ENCODE results near the gene FKBP2.
"Not testable (repeated sequence)": the region's sequence is repeated elsewhere in the genome, so short reads cannot be mapped to it uniquely, and the experiment has no call there.

The FKBP2 gene

DNA sequence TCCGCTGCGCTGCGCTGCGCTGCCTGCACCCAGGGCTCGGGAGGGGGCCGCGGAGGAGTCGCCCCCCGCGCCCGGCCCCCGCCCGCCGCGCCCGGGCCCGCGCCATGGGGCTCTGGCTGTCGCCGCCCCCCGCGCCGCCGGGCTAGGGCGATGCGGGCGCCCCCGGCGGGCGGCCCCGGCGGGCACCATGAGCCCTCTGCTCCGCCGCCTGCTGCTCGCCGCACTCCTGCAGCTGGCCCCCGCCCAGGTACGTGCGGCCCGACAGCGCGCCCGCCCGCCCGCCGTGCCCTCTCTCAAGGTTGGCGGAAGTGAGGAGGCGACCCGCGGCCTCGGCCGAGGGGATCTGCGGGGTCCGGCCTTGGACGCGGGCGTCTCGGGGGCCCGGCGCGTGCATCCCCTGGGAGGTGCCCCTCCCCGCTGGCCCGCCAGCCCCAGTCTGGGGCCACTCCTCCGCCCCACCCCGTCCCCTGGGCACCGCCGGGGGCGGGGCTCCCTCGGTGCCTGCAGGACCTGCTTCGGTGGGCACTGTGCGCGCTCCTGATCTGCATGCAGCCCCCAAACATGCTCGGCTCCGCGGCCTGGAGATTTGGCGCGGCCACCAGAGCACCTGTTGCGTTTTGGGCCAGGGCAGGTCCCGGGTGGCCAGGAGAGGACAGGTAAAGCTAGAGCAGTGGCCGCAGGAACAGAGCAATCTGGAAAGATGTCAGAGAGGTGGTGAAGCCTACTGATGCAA, 6.1 kb upstream of the FKBP2 start:
- peak in 1 of 2 experiments; percentile 83 for DNase-seq

DNA sequence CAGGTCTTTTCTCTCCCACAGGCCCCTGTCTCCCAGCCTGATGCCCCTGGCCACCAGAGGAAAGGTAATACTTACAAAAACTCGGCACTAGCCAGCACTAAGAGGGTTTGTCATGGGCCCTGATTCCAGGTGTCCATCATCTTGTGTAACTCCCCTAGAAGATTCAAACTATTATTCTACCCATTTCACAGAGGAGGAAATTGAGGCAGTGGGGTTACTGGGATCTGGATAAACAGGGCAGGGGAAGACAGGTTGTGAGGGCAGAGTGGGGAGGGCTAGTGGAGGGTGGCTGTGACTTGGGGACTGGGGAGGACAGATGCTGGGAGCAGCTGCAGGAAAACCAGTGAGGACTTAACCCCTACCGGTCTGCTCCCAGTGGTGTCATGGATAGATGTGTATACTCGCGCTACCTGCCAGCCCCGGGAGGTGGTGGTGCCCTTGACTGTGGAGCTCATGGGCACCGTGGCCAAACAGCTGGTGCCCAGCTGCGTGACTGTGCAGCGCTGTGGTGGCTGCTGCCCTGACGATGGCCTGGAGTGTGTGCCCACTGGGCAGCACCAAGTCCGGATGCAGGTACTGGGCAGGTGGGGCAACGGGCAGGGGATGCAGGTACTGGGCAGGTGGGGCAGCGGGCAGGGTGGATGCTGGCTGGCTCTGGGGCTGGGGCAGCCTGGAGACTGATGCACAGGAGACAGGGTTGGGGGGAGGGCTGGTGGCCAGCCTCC, 5.3 kb upstream of the FKBP2 start:
- DNase-seq, result no peak

DNA sequence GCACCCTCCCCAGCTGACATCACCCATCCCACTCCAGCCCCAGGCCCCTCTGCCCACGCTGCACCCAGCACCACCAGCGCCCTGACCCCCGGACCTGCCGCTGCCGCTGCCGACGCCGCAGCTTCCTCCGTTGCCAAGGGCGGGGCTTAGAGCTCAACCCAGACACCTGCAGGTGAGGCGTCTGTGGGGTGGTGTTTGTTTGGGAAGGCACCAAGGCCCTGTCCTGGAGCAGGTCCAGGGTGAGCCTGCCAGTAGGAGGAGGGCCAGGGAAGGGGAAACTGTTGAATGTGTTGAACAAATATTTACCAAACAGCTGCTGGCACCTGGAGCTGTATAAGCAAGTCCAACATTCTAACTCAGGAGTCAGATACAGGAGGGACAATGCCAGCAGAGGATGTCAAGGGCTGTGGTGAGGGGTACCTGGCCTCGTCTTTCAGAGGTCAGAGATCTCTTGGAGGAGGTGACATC, 3.4 kb upstream of the FKBP2 start:
- peak; percentile 63 to 79 for DNase-seq

DNA sequence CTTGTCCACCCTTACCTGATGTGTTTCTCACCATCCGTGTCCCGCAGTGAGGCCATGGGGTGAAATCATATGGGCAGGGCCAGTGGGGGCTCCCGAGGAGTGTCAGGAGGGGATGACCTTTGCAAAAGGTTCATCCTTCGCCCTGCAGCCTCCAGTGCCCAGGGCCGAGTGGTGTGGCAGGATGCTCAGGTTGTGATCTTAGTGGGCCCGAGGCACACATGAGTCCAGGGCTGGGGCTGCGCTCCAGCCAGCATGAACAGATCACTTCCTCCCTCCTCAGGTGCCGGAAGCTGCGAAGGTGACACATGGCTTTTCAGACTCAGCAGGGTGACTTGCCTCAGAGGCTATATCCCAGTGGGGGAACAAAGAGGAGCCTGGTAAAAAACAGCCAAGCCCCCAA, 2.8 kb upstream of the FKBP2 start:
- no peak for DNase-seq

DNA sequence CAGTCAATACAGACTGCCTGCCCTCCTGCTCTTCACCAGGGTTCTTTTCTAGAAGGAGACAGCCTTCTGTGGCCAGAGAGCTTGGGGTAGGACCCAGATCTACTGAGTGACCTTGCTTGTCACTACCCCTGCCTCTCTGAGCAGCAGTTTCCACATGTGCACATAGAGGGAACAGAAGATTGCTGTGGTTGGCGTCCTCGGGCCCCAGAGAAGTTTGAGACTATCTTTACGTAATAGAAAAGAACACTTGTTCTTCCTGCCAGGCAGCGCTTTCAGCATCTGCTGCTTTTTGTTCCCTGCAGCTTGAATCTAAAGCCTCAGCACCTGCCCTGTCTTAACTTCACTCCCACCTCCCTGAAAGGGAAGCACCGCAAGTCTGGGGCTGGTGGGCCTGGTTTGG, 1.9 kb upstream of the FKBP2 start:
- DNase-seq, result no peak

DNA sequence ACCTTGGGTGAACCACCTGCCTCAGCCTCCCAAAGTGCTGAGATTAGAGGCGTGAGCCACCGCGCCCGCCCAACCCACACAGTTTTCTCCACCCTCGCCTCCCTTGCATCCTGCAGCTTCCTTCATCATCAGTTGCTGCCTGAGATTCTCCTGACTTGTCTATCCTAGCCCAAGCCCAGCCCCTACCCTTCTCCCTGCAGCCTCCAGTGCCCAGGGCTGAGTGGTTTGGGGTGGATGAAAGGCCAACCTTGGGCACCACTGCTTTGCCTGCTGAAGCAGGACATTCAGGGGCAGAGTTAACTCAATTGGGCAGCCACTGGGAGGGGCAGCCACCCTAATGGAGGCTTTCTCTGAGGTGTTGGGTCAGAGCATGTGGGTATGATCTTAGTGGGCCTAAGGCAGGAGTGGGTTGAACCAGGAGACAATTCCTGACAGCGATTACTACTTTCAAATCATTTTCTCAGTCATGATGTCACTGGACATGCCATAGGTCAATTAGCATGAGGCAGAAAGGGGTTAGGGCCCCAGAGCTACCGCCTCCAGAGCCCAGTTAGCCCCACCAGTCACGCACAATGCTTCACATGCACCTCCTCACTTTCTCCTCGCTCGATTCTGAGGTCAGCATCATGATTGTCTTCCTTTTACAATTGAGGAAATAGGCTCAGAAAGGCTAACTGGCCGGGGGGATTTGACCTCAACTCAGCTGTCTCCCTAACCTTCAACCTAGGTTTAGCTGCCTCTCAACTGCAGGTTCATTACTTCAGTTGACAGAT, 1.0 kb upstream of the FKBP2 start:
- no peak for DNase-seq

DNA sequence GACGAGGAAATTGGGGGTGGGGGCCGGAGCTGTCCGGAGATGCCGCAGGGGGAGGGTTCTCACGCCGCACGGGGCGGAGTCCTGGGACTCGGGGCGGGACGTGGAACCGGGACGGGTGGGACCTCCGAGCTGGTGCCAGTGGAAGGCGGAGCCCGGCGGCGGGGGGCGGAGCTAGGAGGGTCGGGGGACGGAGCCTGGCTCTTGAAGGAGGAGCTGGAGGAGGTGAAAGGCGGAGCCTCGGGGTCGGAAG, 271 bp downstream of the FKBP2 start:
- peak; percentile 95 to 100 for DNase-seq

DNA sequence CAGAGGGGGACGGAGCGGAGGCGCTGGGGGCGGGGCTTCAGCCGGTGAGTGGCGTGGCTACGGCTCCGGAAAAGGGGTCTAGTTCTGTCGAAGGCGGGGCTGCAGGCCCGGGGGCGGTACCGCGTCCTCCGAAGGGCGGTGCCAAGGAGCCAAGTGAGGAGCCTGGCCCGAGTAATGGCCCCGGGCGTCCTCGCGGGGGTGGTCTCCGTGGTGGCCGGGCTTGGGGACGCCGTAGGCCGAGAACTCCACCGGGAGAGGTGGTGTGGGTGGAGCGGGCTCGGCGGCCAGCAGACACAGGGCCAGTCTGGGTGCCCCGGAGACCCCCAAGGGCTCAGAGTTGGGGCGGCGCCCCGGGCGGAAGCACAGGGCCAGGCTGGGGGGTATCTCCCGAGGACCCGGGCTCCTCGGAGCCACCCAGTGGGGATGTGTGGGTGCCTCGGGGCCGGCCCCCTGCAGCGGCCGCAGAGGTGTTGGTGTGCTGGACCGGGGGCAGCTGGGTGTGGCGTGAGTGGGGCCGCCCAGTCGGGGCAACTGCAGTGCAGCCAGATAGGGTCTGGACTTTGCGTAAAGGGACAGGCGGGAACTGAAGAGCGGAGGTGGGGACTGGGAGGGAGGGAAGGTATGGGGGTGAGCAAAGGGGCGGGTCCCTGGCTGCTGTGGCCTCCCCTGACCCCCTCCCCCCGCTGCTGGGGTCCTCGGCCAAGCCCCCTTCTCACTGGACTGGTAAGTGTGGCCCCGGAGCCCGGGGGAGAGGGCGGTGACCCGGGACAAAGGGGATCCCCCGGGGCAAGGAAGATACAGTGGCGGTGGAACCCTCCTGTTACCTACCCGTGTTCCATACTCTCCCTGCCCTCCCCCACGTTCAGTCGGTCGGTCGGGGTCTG, 838 bp downstream of the FKBP2 start:
- DNase-seq, result peak; percentile 59 to 72

DNA sequence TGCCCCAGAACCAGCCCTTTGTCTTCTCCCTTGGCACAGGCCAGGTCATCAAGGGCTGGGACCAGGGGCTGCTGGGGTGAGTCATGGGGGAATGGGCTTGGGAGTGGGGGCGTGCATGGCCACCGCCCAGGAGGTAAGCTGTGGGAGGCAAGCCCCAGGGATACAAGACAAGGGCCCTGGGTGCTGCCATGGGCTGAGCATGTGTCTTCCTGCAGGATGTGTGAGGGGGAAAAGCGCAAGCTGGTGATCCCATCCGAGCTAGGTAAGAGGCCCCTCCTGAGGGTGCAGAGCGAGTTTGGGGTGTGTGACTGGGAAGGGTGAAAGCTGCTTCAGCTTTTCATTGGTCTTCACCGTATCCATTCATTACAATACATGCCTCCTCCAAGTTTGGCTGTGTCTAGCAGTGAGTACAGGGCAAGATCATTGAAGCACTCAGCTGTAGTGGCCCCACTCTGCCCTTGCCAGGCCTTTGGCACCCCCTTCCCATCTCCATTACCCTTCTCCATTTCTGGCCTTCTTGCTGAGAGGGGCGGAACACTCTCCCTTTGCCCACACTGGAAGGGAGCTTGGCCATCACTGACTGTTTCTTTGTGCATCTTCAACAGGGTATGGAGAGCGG, 2.5 kb downstream of the FKBP2 start:
- DNase-seq, result no peak

DNA sequence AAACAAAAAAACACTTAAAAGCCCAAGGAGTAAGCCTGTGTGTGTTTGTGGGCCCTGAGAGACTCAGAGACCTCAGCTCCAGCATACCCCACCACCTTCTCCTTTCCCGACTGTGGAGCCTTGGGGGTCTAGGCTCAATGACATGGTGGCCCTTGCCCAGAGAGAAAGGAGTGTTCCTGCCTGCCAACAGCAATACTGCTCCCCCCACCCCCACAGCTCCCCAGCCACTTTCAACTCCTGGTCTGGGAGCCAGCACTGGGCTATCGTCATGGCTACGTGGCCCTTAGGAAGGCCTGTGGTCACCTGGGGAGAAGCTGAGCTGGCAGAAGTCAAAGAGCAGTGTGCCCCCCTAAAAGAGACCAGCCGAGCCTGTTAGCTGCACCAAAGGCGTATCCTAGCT, 3.2 kb downstream of the FKBP2 start:
- DNase-seq, result no peak

DNA sequence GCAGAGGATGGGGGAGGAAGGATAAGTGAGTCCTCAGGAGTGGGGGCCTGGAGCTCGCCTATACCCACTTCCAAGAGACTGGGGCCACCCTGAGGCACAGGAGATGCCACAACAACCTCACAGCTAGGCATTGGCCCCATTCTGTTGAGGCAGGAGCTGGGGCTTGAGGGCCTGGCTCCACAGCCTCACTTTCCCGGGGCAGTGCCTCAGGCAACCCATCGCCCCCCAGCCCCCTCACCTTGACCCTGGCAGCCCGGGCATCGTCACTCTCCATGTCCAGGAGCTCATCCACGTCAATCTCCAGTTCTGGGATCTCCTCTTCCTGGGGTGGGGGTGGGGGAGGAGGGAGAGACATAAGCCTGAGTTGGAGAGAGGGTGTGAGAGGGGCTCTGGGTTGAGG, 4.1 kb downstream of the FKBP2 start:
- DNase-seq, result no peak

DNA sequence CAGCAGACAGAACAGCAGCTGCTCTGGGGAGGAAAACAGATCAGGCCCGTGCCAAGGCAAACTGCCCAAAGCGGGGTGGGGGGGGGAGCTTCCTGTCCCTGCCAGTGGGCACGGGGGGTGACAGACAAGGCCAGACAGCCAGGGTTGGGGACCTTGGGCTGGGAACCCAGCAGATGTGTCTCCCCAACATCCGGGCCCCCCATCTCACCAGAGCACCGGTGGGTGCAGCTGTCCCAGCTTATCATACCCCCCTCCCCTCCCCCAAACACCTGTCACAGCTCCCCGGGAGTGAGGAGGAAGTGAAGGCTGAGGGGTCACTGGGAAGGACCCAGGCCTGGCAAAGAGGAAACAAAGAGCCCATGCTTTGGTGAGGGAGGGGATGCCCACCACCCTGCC, 4.5 kb downstream of the FKBP2 start:
- peak in 1 of 2 experiments; percentile 49 for DNase-seq

DNA sequence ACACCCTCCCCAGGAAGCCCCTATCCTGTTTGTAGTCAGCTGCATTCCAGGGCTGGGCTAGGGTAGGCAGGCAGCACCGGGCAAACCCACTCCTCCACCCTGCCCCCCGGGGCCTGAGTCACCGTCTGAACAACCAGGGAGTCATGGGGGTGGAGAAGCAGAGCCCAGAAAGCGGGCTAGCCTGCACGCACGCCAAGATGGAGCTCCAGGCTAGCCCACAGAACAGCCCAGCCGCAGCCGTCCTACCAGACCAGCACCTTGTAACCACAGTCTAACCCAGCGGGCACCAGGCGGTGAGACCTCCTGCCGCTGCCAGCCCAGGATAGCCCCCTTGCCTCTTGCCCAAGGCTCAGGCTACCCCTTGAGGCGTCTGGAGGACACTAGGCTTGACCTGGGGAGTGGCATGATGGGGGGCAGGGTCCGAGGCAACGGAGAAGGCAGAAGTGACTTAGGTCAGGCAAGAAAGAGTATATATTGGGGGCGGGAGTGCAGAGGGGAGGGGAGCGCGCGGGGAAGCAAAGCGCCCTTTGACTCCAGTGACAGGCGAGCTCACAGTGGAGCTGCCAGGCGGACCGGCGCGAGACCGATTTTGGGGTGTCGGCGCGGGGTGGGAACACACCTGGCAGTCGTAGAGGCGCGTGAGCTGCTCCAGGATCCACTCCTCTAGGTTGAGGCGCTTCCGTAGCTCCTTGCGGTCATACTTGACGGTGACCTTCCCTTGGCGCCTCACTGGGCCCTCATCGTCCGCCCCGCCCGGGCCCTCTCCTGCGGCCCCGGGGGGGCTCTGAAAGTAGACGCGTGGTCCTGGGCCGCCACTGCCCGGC, 5.1 kb downstream of the FKBP2 start:
- peak; percentile 44 to 73 for DNase-seq

DNA sequence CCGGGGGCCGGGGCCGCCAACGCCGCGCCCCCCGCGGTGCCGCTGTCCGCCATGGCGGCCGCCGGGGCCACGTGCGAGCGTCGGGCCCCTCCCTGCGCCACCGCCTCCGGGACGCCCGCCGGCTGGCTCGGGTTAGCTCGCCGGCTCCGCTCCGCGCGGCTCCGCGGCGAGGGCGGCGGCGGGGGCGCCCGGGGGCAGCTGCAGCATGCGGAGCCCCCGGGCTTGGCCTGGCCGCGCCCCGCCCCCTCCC, 5.7 kb downstream of the FKBP2 start:
- DNase-seq, result not testable (repeated sequence)

DNA sequence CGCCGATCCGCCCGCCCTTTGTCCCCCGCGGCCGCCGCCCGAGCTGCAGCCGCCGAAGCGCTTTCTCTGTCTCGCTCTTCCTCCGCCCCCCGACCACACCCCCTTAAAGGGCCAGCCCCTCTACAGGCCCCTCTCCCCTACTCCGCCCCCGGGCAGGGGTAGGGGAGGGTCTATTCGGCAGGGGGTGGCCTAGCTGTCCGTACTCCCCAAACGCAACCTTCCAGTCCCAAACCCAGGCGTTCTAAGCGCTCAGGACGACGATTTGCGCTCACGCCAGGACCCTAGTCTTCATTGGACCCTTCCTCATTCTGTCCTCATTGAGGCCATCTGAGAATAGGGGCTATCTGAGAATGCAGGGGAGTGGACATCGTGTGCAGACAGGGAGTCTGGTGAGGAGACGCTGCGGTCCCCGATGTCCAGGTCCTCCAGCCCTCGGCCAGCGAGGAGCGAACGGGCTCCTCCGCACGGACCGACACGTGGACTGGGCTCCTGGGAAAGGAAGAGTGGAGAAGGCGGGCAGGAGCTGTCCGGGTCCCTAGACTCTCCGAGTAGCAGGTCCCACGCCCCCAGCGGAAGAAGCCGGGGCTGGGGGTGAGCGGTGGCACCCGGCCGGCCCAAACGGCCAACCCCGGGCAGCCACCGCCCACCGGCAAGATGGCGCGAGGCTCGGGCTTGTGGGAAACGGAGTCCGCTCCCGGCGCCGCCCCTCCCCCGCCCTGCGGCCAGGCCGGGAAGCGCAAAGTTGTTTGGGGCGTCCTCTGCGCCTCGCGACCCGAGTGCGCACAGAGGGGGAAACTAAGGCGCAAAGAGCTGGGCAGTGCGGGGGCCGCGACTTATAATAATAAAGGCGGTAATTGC, 6.2 kb downstream of the FKBP2 start, which contains the start of gene PPP1R14B:
PPP1R14B (minus strand) TSS at position 73 of the 858 bp plus-strand sequence. CDS start 270 bp downstream, outside the sequence.
- peak; percentile 76 to 97 for DNase-seq

DNA sequence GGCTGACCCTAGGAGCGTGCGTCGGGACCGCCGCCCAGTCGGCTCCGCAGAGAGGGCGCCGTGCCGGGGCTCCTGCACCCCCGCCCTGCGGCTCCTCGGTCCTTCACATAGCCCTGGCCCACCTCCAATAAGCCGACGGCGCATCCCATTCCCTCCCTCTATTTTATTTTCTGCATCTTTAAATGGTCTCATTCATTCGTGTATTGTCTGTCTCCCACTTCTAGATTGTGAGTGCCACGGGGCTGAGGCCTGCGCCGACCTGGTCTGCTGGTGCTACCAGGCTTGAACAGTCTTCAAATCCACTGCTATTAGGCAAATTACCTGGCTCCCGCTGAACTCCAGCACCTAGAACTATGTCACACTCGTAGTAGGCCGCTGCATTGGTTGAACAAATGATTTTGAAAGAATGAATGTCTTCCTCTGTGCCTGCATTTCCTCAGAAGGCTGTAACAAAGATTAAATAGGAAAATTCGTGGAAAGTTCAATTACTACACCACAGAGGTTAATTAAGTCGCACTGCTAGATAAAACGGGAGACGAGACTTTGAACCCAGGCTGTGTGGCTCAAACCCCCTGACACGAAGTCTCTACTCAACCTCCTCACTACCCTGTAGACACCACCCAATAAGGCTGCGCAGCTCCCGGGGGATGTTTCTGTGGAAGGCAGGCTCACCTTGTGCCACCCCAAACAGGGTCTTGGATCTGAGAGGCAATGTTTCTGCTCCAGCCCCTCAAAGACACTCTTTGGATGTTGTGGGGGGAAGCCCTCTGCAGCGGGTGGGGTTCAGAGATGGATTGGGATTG, 7.0 kb downstream of the FKBP2 start:
- peak; percentile 80 to 92 for DNase-seq

DNA sequence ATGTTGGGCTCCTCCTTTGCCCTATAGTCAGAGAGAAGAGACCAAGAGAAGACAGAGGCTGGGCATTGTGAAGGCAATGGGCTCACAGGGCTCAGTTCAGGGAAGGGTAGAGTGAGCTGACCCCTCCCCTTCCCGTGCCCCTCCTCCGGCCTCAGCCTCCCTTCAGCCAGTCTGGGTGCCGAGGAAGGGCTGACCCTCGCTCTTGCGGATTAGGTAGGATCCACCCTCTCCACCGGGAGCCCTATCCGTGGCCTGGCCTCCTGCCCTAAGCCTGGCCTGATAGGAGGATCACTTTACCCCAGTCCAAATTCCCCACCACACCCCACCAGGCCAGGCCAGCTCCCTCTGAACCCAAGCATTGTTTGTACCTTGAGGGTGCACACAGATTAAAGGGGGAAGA, 7.7 kb downstream of the FKBP2 start:
- DNase-seq, result no peak

DNA sequence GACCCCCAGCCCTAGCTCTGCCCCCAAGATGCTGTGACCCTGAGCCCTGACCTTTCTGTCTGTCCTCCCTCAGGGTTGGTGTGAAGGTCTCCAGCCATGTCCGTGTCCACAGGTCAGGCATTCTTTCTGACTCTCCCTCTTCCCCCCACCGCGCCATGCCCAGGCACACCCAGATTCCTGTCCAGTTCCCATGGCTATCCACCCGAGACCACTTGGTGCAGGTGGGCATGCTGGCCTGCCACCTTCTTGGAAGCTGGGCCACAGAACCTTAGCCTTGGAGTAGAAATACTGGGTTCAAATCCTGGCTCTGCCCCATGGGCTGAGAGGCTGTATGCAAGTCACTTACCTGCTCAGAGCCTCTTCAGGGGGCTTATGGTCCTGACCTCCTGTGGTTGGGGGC, 8.1 kb downstream of the FKBP2 start:
- DNase-seq, result no peak

DNA sequence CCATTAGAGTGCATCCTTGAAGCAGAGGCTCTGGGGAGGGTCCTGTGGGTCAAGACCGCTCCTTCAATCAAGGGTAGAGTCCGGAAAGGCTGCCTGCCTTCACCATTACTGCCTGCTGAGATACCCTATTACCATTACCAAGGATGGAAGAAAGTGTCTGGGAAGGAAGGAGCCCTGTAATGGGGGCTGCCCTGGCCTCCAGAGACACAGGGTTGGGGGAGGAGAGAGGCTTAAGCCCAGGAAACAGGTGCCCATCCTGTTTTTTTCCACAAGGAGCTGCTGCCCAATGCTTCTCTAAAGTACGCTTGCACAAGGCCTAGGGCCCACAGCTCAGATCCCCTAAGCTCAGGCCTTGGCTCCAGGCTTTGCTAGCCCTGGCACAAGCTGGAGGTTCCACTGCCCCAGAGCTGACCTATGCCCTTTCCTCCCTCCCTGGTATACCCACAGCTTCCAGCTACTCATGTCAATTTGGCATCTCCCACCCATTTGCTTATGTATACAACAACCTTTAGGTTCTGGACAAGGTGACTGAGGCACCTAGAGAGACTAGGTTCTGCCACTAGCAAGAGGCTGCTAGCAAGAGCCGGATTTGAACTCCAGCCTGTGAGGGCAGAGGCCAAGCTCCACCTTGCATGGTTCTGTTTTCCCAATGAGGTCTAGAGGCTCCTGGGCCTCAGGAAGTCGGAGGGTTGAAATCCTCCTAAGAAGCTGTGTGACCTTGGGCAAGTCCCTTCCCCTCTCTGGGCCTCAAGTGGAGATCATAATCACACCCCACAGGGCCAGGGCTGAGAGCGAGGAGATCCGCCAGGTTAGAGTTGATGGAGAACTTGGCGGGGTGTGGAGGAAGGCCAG, 8.9 kb downstream of the FKBP2 start:
- peak in 1 of 2 experiments; percentile 30 for DNase-seq

Data from NCI-H526 (cell line).